ENCODE results near the gene CHMP4A. TPM values are rescaled to one million over a fixed set of nuclear protein-coding genes. Genes with fewer than 3 reads are reported as not detected.

CHMP4A gene
- total RNA-seq, 4 donors from 2014 or later, result 93.4 to 134 (median 106) TPM

- Histone ChIP-seq H3K27ac (peak within 1 kb of the TSS in 3 of 4 donors; percentile 60 to 72 (median 63)), H3K36me3 (peaks cover 0 to 37% of the 10 kb centered on the region in 2 donors), H3K4me3 (peak within 1 kb of the TSS; percentile 2 to 47), H3K9me3 (no peaks in the 10 kb centered on the region), H3K4me1 (peaks cover 0 to 21% (median 3%) of the 10 kb centered on the region in 3 donors), H3K27me3 (no peaks in the 10 kb centered on the region)
- 29% methylated on average over 23 of the region's 63 CpGs; no CpG with 5 or more reads in 1 of the 2 donors for WGBS, 2 donors (ENCODE audit: low coverage in 1 of 2)
- TF ChIP-seq EP300 (IDR thresholded peaks at IDR 0.05) (no peak), POLR2A (IDR thresholded peaks at IDR 0.05) (peak in 1 of 2 donors; percentile 37), POLR2AphosphoS5 (IDR thresholded peaks at IDR 0.05) (no peak)
- ATAC-seq, result peak; percentile 86
These were observed 41.6 kb downstream of the CHMP4A start, which contains the start of gene REC8 for GRCh38 chr14:24171422-24172260. TSS of gene REC8 (plus strand) at chr14:24172080. CDS start at chr14:24172553, 473 bp downstream.

- Histone ChIP-seq H3K9me3 (no peaks in the 10 kb centered on the region), H3K4me1 (peaks cover 0 to 47% (median 14%) of the 10 kb centered on the region in 3 donors), H3K36me3 (peaks cover 0 to 73% of the 10 kb centered on the region in 2 donors)
These were observed 45.7 kb downstream of the CHMP4A start for GRCh38 chr14:24167469-24168114.

GRCh38 chr14:24165785-24166184 lies 47.5 kb downstream of the CHMP4A start:
- Histone ChIP-seq H3K4me1 (peaks cover 0 to 45% (median 18%) of the 10 kb centered on the region in 3 donors), H3K4me3 (no peak overlapping the region), H3K27ac (no peak overlapping the region), H3K9me3 (no peaks in the 10 kb centered on the region), H3K36me3 (peaks cover 0 to 73% of the 10 kb centered on the region in 2 donors), H3K27me3 (no peaks in the 10 kb centered on the region)
- no peak for TF ChIP-seq EP300 (IDR thresholded peaks at IDR 0.05)
- TF ChIP-seq POLR2A (IDR thresholded peaks at IDR 0.05), result no peak
- TF ChIP-seq POLR2AphosphoS5 (IDR thresholded peaks at IDR 0.05), result no peak
- TF ChIP-seq CTCF (IDR thresholded peaks at IDR 0.05), result no peak
- 89% methylated on average over 3 of the region's 5 CpGs; no CpG with 5 or more reads in 1 of the 2 donors for WGBS, 2 donors (ENCODE audit: low coverage in 1 of 2)
- no peak for ATAC-seq

More at GRCh38 chr14:24167469-24168114, 45.7 kb downstream of the CHMP4A start:
- TF ChIP-seq POLR2A (IDR thresholded peaks at IDR 0.05) (no peak), EP300 (IDR thresholded peaks at IDR 0.05) (no peak)
- 71 to 100% methylated on average over 1 to 3 of the region's 3 CpGs for WGBS, 2 donors (ENCODE audit: low coverage in 1 of 2)
- H3K4me3 ChIP-seq, result no peak overlapping the region
- no peak overlapping the region for H3K27ac ChIP-seq
- no peaks in the 10 kb centered on the region for H3K27me3 ChIP-seq
- ATAC-seq, result no peak

- H3K27ac ChIP-seq, result no peak overlapping the region
- no peak overlapping the region for H3K4me3 ChIP-seq
- WGBS, 2 donors (ENCODE audit: low coverage in 1 of 2), result 90% methylated on average over 7 of the region's 14 CpGs; no CpG with 5 or more reads in 1 of the 2 donors
- TF ChIP-seq POLR2AphosphoS5 (IDR thresholded peaks at IDR 0.05) (no peak), CTCF (IDR thresholded peaks at IDR 0.05) (no peak), EP300 (IDR thresholded peaks at IDR 0.05) (no peak), POLR2A (IDR thresholded peaks at IDR 0.05) (no peak)
- H3K27me3 ChIP-seq, result no peaks in the 10 kb centered on the region
- H3K4me1 ChIP-seq, result peaks cover 0 to 50% (median 24%) of the 10 kb centered on the region in 3 donors
- peaks cover 0 to 80% of the 10 kb centered on the region in 2 donors for H3K36me3 ChIP-seq
- ATAC-seq, result no peak
- H3K9me3 ChIP-seq, result no peaks in the 10 kb centered on the region
These were observed 48.7 kb downstream of the CHMP4A start for GRCh38 chr14:24164518-24164991.

GRCh38 chr14:24162093-24162492 lies 51.2 kb downstream of the CHMP4A start:
- peak overlapping the region; percentile 81 to 92 (median 91) for H3K27ac ChIP-seq
- H3K27me3 ChIP-seq, result no peaks in the 10 kb centered on the region
- no peaks in the 10 kb centered on the region for H3K9me3 ChIP-seq
- no peak for ATAC-seq
- WGBS, 2 donors (ENCODE audit: low coverage in 1 of 2), result 29% methylated on average over 6 of the region's 8 CpGs; no CpG with 5 or more reads in 1 of the 2 donors
- H3K4me3 ChIP-seq, result peak overlapping the region; percentile 67 to 71
- TF ChIP-seq POLR2A (IDR thresholded peaks at IDR 0.05) (no peak), POLR2AphosphoS5 (IDR thresholded peaks at IDR 0.05) (no peak), EP300 (IDR thresholded peaks at IDR 0.05) (no peak), CTCF (IDR thresholded peaks at IDR 0.05) (no peak)
- peaks cover 0 to 76% of the 10 kb centered on the region in 2 donors for H3K36me3 ChIP-seq
- peaks cover 0 to 50% (median 24%) of the 10 kb centered on the region in 3 donors for H3K4me1 ChIP-seq

Data from gastroesophageal sphincter (tissue), 4 donors.